ENCODE measurements around the gene COL20A1.

- no peak for TF ChIP-seq CTCF (tag by site-specific recombination; IDR thresholded peaks at IDR 0.05)
- no peak for TF ChIP-seq ZNF639 (tag by site-specific recombination; IDR thresholded peaks at IDR 0.05)
- no peak for TF ChIP-seq REST (tag by site-specific recombination; IDR thresholded peaks at IDR 0.05)
- TF ChIP-seq PRDM1 (tag by site-specific recombination; IDR thresholded peaks at IDR 0.05), result no peak
- no peak for TF ChIP-seq ZNF157 (tag by site-specific recombination; IDR thresholded peaks at IDR 0.05)
- no peak for TF ChIP-seq ZNF530 (tag by site-specific recombination; IDR thresholded peaks at IDR 0.05; ENCODE audit: low read depth)
- no peak for TF ChIP-seq ZNF660 (tag by site-specific recombination; IDR thresholded peaks at IDR 0.05)
- TF ChIP-seq ZNF121 (tag by site-specific recombination; IDR thresholded peaks at IDR 0.05), result no peak
- no peak for TF ChIP-seq ZNF202 (tag by site-specific recombination; IDR thresholded peaks at IDR 0.05; ENCODE audit: borderline replicate concordance)
- no peak for TF ChIP-seq ZFP41 (tag by site-specific recombination; IDR thresholded peaks at IDR 0.05; ENCODE audit: borderline replicate concordance)
Measured at GRCh38 chr20:63268256-63268655, 24.7 kb upstream of the COL20A1 start.

Measured in HEK293 (cell line).